Endodermal cell (in vitro differentiated cells): ENCODE data around the gene PDPR. TPM values are rescaled to one million over a fixed set of nuclear protein-coding genes. Genes with fewer than 3 reads are reported as not detected.
"Not testable (repeated sequence)": the region's sequence is repeated elsewhere in the genome, so short reads cannot be mapped to it uniquely, and the experiment has no call there.

ENCODE experiments used
- DNase-seq: peaks from one replicate; pipeline ENCODE4 v3.0.0-alpha.2; 2017
- H3K27ac ChIP-seq: 2 replicates; pipeline ENCODE4 v1.5.1; 2013; ENCODE audit warnings: mild to moderate bottlenecking, low read depth, low read length, moderate library complexity
- H3K27me3 ChIP-seq: 2 replicates; pipeline ENCODE4 v1.6.1; 2013; ENCODE audit warnings: mild to moderate bottlenecking, low read length, moderate library complexity; ENCODE audit not compliant: insufficient read depth, control insufficient read depth, poor library complexity, severe bottlenecking
- H3K36me3 ChIP-seq: 2 replicates; pipeline ENCODE4 v1.7.0; 2013; ENCODE audit warnings: mild to moderate bottlenecking, low read length, moderate library complexity; ENCODE audit not compliant: control insufficient read depth, insufficient read depth
- H3K4me1 ChIP-seq: one replicate; pipeline ENCODE4 v1.7.0; 2013; ENCODE audit warnings: low read length; ENCODE audit not compliant: control insufficient read depth, insufficient read depth
- H3K4me3 ChIP-seq: 2 replicates; pipeline ENCODE4 v1.5.1; 2013; ENCODE audit warnings: mild to moderate bottlenecking, low read length, moderate library complexity
- H3K9ac ChIP-seq: 2 replicates; pipeline ENCODE4 v1.6.1; 2013; ENCODE audit warnings: mild to moderate bottlenecking, low read length, moderate library complexity; ENCODE audit not compliant: poor library complexity, severe bottlenecking; ENCODE audit errors: extremely low read depth
- H3K9me3 ChIP-seq: 2 replicates; pipeline ENCODE4 v1.6.1; 2013; ENCODE audit warnings: mild to moderate bottlenecking, low read length, moderate library complexity; ENCODE audit not compliant: control insufficient read depth
- H3K27ac Mint-ChIP-seq: 2 replicates; pipeline ENCODE4 v1.8.0; 2020; ENCODE audit warnings: mixed read lengths
- H3K27me3 Mint-ChIP-seq: 2 replicates; pipeline ENCODE4 v1.8.0; 2021; ENCODE audit warnings: mild to moderate bottlenecking, mixed read lengths; ENCODE audit not compliant: insufficient read depth
- H3K36me3 Mint-ChIP-seq: 2 replicates; pipeline ENCODE4 v1.8.0; 2020; ENCODE audit warnings: low read depth, mixed read lengths
- H3K4me1 Mint-ChIP-seq: 2 replicates; pipeline ENCODE4 v1.8.0; 2020; ENCODE audit warnings: mixed read lengths
- H3K4me3 Mint-ChIP-seq: 2 replicates; pipeline ENCODE4 v1.8.0; 2020; ENCODE audit warnings: mild to moderate bottlenecking, moderate library complexity, mixed read lengths
- H3K9me3 Mint-ChIP-seq: 2 replicates; pipeline ENCODE4 v1.8.0; 2020; ENCODE audit warnings: mild to moderate bottlenecking, mixed read lengths
- WGBS, 2 experiments: methylation state at CpG; one replicate each; pipeline versions ENCODE4 v1.1.5 to v1.1.7; 2013; ENCODE audit warnings: missing lambda C conversion rate in 2 of 2, mixed read lengths in 1 of 2; ENCODE audit not compliant: insufficient coverage in 1 of 2, insufficient read length in 1 of 2; 5-methylcytosine and 5-hydroxymethylcytosine counted together
- long read RNA-seq, 4 experiments: library from polyadenylated mRNA in 2 of 4; library from RNA in 1 of 4; library from capped mRNA in 1 of 4; stranded (forward) in 3 of 4; unstranded in 1 of 4; transcript quantifications; one replicate each; pipeline ENCODE4 v2.0.0, GENCODE V29; 2020 to 2021; ENCODE audit warnings: inconsistent platforms in 1 of 4
- polyA plus RNA-seq, 2 experiments: library from polyadenylated mRNA; stranded (reverse); fragments of 50-300 nt; gene quantifications; one replicate each; pipeline ENCODE4 v1.2.3, GENCODE V29; 2013
- total RNA-seq, 2 donors: library from RNA; stranded (reverse); fragmentation: NEBNext Ultra II Directional in 1 of 2; extraction: Animal tissue kit (Norgen Biotek cat#: 25700) in 1 of 2; gene quantifications; 2 replicates in 1 of 2; 3 replicates in 1 of 2; pipeline ENCODE4 v1.2.1, GENCODE V29; 2021
- TF ChIP-seq, protein P1 (sequence below): fragments of 200-600 bp; sonication (generic); conservative IDR thresholded peaks from 2 replicates; pipeline ENCODE4 v1.5.0; 2021; ENCODE audit warnings: antibody characterized with exemption, mild to moderate bottlenecking

The PDPR gene
- total RNA-seq, result 10 to 100 TPM; 28.3 to 28.6 TPM
- polyA plus RNA-seq (2013, experiment 1 of 2), result 25.7 TPM
- 23.8 TPM for polyA plus RNA-seq (2013, experiment 2 of 2)
- long read RNA-seq, experiment 1, partial matches to known transcripts, result 1 of 12 reads
- long read RNA-seq, experiment 1, other reads (novel, unspliced or antisense), result 11 of 12 reads
- long read RNA-seq, experiment 2, full-length matches to known transcripts, result 1 of 35 reads
- long read RNA-seq, experiment 2, partial matches to known transcripts, result 3 of 35 reads
- long read RNA-seq, experiment 2, other reads (novel, unspliced or antisense), result 31 of 35 reads
- long read RNA-seq, experiment 3, full-length matches to known transcripts, result 1 of 30 reads
- long read RNA-seq, experiment 3, partial matches to known transcripts, result 2 of 30 reads
- long read RNA-seq, experiment 3, other reads (novel, unspliced or antisense), result 27 of 30 reads
- long read RNA-seq, experiment 4, partial matches to known transcripts, result 0 of 4 reads
- long read RNA-seq, experiment 4, other reads (novel, unspliced or antisense), result 4 of 4 reads

DNA sequence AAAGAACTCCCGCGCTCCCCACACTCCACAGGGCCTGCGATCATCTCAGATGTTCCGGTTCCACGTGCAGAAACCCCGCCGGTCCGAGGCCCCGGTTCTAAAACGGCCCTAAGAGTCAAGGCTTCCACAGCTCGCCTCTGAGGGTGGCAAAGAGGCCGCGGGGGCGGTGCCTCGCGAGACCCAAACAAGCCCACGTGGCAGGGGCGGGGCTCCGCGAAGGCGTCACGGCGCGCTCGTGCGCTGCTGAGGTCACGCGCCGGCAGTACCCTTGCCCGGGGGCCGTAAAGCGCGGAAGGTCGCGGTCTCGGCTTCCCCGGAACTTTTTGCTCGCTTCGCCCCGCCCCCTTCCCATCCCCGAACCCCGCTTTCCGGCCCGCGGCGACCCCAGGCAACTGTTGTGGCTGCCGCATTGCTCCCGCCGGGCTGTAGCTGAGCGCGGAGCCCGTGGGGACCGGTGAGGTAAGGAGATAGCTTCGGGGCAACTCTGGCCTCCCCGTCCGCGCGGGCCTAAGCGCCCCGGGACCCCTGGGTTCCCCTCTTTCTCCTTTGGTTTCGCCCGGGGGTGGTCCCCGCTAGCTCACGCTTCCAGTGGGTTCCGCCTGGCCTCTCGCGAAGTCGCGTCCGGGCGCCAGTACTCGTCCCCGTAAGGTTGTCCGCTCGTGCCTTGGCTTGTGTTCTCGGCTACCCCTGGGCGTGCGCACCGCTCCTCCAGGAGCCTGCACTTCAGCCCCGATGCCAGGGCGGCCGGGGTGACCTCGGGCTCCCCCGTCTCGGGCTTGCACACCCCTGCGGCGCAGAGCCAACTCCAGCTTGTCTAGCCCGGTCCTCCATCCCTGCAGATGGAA, at the start of gene PDPR:
PDPR (plus strand) TSS at position 351 of the 845 bp plus-strand sequence. CDS start 6,161 bp downstream, outside the sequence.
- H3K27ac Mint-ChIP-seq, result peak within 1 kb of the TSS; percentile 82
- peak within 1 kb of the TSS; percentile 87 for H3K4me3 ChIP-seq
- H3K9me3 Mint-ChIP-seq, H3K9me3 ChIP-seq, H3K27me3 ChIP-seq, H3K27me3 Mint-ChIP-seq, H3K36me3 ChIP-seq, H3K27ac ChIP-seq, H3K4me1 ChIP-seq, H3K4me1 Mint-ChIP-seq: not testable (repeated sequence)
- H3K36me3 Mint-ChIP-seq, result peaks cover 16% of the 10 kb centered on the region
- peak; percentile 89 for DNase-seq
- 0 to 1% methylated on average over 18 to 81 of the region's 88 CpGs for WGBS, 2 experiments
- H3K4me3 Mint-ChIP-seq, result peak within 1 kb of the TSS; percentile 83
- H3K9ac ChIP-seq, result peak within 1 kb of the TSS; percentile 57

DNA sequence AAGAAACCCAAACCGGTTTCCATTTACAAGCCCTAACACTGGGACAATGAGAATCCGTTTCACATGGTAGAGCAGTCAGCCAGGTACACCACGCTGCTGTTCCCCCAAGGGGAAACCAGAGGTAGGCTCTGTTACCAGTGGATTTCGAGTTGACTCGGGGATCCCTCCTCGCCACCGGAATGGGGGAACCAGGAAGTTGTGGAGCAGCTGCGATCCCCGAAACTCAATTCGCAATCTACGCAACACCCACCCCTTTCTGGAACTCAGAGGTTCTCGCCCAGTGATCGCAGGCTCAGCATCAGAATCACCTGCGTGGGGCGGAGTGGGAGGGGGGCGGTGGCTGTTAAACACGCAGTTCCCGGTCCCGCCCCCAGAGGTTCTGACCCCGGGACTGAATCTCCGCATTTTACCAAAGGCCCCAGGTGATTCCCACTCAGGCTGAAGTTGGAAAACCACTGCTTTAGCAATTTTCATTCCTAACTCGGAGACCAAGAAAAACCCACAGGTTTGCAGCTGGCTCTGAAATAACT, 49.2 kb upstream of the PDPR start:
- H3K27me3 Mint-ChIP-seq, H3K4me1 ChIP-seq, H3K36me3 Mint-ChIP-seq, H3K9me3 Mint-ChIP-seq, H3K27me3 ChIP-seq, H3K27ac ChIP-seq, H3K36me3 ChIP-seq, H3K9me3 ChIP-seq: not testable (repeated sequence)
- DNase-seq, result peak; percentile 55
- peaks cover 17% of the 10 kb centered on the region for H3K4me1 Mint-ChIP-seq
- peak overlapping the region; percentile 55 for H3K9ac ChIP-seq
- peak overlapping the region; percentile 52 for H3K27ac Mint-ChIP-seq
- H3K4me3 ChIP-seq, result peak overlapping the region; percentile 91
- H3K4me3 Mint-ChIP-seq, result peak overlapping the region; percentile 82
- 3% methylated on average over 20 of the region's 22 CpGs; no CpG with 5 or more reads in 1 of the 2 experiments for WGBS, 2 experiments
- TF ChIP-seq, protein P1, sequence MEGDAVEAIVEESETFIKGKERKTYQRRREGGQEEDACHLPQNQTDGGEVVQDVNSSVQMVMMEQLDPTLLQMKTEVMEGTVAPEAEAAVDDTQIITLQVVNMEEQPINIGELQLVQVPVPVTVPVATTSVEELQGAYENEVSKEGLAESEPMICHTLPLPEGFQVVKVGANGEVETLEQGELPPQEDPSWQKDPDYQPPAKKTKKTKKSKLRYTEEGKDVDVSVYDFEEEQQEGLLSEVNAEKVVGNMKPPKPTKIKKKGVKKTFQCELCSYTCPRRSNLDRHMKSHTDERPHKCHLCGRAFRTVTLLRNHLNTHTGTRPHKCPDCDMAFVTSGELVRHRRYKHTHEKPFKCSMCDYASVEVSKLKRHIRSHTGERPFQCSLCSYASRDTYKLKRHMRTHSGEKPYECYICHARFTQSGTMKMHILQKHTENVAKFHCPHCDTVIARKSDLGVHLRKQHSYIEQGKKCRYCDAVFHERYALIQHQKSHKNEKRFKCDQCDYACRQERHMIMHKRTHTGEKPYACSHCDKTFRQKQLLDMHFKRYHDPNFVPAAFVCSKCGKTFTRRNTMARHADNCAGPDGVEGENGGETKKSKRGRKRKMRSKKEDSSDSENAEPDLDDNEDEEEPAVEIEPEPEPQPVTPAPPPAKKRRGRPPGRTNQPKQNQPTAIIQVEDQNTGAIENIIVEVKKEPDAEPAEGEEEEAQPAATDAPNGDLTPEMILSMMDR, result peak; percentile 14

DNA sequence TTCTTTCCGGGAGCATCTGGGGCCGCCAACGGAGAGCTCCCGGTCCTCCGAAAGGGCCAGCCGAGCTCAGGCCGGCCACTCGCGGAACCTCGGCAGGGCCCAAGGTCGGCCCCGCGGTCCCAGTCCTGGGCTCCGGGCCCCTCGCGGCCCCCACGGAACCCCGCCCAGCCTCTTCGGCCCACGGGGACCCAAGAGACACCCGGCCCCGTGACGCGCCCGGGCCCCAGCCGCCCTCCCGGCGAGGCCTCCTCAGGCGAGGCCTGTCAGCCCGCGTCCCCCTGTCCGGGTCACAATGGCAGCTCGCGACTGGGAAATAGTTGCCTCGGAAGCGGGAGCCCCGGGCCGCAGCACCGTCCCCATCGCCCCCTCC, 48.8 kb upstream of the PDPR start:
- not testable (repeated sequence) for H3K27me3 Mint-ChIP-seq, H3K36me3 Mint-ChIP-seq, H3K27ac Mint-ChIP-seq, DNase-seq, H3K9me3 ChIP-seq, H3K4me1 ChIP-seq, H3K27me3 ChIP-seq, H3K27ac ChIP-seq, H3K36me3 ChIP-seq, H3K9me3 Mint-ChIP-seq
- Mint-ChIP-seq H3K4me1 (peaks cover 16% of the 10 kb centered on the region), H3K4me3 (peak overlapping the region; percentile 82)
- H3K9ac ChIP-seq, result peak overlapping the region; percentile 55
- WGBS, 2 experiments, result 0% methylated on average over 20 of the region's 40 CpGs; no CpG with 5 or more reads in 1 of the 2 experiments
- H3K4me3 ChIP-seq, result peak overlapping the region; percentile 91

DNA sequence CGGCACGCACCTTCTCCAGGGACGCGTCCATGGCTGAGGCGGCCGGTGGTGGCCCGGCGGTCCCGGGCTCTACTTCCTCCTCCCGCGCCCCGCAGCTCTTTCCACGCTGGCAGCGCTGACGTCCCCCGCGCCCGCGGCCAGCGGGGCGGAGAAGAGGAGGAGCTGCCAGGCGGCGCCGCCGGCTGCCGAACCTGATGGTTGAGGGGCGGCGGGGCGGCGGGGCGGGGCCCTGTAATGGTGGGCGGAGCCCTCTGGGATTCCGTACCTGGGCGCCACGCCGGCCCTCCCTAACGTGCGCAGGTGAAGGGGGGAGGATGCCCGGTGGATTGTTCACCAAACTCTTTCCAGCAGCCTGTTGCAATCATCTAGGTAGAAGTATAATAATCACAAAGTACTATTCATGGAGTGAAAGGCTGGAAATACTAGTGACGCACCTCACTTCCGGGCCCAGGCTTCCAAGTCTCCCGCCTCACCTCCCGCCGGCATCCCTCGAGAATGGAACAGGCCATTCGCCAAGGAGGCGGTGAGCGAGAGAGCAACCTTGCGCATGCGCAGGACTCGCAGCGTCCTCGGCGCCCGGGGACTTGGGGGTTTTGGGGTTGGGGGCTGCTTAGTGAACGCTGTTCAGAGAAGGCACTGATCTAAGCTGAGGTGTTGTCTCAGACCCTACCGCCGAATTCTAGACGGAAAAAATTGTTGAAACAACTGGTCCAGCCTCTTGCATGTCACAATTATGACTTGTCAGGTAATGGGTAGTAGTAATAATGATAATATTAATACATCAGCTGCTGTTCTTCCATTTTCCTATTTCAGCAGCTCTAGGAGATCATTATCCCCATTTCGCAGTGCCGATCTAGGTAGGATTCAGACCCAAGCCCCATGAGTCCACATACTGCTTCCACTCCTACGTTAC, 48.1 kb upstream of the PDPR start:
- 0% methylated on average over 2 to 43 of the region's 62 CpGs for WGBS, 2 experiments
- H3K27ac ChIP-seq, result not testable (repeated sequence)
- H3K4me1 Mint-ChIP-seq, result peaks cover 11% of the 10 kb centered on the region

DNA sequence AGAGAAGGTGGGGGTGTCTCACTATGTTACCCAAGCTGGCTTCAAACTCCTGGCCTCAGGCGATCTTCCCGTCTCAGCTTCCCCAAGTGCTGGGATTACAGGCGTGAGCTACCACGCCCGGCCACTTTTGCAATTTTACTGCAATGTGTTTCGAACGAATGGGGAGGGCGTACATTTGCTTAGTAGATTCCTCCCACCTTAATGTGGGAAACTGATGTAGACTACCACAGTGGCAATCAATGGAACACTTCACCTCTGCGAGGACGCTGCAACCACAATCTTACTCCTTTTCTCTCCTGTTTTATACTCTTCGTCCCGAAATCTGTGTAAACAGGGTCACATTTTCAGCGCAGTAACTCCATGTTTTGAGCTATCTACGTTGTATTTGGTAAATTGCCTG, 47.4 kb upstream of the PDPR start:
- not testable (repeated sequence) for H3K9ac ChIP-seq

More for the DNA sequence above, 48.1 kb upstream of the PDPR start:
- not testable (repeated sequence) for H3K36me3 Mint-ChIP-seq, H3K27me3 ChIP-seq, H3K9me3 ChIP-seq, H3K9me3 Mint-ChIP-seq, H3K36me3 ChIP-seq, H3K4me1 ChIP-seq, H3K27me3 Mint-ChIP-seq
- peak overlapping the region; percentile 91 for H3K4me3 ChIP-seq
- H3K9ac ChIP-seq, result peak overlapping the region; percentile 53
- Mint-ChIP-seq H3K4me3 (peak overlapping the region; percentile 82), H3K27ac (peak overlapping the region; percentile 30)
- peak; percentile 96 for DNase-seq

More for the DNA sequence above, 47.4 kb upstream of the PDPR start:
- H3K4me1 Mint-ChIP-seq, H3K36me3 Mint-ChIP-seq, H3K9me3 ChIP-seq, H3K27me3 Mint-ChIP-seq, H3K27ac Mint-ChIP-seq, H3K4me1 ChIP-seq, H3K27ac ChIP-seq, H3K36me3 ChIP-seq, H3K9me3 Mint-ChIP-seq, H3K27me3 ChIP-seq: not testable (repeated sequence)
- H3K4me3 ChIP-seq, result peak overlapping the region; percentile 81
- DNase-seq, result peak; percentile 38
- H3K4me3 Mint-ChIP-seq, result peak overlapping the region; percentile 82
- 31% methylated on average over 5 of the region's 14 CpGs; no CpG with 5 or more reads in 1 of the 2 experiments for WGBS, 2 experiments
